Measurements from ENCODE around the gene CDK17.
A peak's percentile ranks its signal among the peaks of the same experiment; 100 is the strongest.

CDK17 gene

GRCh38 chr12:96237465-96238077 lies 162.7 kb downstream of the CDK17 start:
- peak; percentile 81 for DNase-seq (ENCODE audit: low spot score)

DNA sequence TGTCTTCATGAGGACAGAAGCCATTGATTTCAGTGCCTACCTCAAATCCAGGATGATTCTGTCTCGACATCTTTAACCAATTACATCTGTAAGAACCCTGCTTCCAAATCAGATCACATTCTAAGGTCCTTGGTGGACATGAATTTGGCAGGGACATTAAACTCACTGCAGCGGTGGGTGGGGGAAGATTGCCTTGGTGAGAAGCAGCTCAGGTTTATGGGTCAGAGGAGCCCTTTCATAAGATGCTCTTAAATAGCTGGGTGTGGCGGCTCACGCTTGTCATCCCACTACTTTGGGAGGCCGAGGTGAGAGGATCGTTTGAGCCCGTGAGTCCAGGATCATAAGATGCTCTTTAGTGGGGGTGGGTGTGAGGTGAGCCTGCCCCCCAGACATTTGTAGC lies 163.2 kb downstream of the CDK17 start:
- DNase-seq (ENCODE audit: low spot score), result no peak

GRCh38 chr12:96236221-96236822 lies 163.9 kb downstream of the CDK17 start:
- peak; percentile 45 for DNase-seq (ENCODE audit: low spot score)

DNA sequence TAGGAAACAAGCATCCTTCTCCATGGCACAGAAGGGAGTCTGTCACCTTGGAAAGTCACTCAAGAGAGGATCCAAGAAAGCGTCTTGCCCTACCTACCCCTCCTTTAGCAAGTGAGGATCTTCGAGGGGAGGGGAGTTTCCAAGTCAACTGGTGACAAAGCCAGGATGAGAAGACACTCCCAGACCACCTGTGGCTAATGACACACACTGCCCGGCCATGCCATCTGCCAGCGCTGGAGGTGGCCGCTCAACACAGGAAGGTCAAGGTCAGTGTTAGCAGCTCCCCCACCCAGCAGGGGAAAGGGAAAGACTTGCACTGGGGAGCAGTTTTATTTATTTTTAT lies 164.8 kb downstream of the CDK17 start:
- no peak for DNase-seq (ENCODE audit: low spot score)

DNA sequence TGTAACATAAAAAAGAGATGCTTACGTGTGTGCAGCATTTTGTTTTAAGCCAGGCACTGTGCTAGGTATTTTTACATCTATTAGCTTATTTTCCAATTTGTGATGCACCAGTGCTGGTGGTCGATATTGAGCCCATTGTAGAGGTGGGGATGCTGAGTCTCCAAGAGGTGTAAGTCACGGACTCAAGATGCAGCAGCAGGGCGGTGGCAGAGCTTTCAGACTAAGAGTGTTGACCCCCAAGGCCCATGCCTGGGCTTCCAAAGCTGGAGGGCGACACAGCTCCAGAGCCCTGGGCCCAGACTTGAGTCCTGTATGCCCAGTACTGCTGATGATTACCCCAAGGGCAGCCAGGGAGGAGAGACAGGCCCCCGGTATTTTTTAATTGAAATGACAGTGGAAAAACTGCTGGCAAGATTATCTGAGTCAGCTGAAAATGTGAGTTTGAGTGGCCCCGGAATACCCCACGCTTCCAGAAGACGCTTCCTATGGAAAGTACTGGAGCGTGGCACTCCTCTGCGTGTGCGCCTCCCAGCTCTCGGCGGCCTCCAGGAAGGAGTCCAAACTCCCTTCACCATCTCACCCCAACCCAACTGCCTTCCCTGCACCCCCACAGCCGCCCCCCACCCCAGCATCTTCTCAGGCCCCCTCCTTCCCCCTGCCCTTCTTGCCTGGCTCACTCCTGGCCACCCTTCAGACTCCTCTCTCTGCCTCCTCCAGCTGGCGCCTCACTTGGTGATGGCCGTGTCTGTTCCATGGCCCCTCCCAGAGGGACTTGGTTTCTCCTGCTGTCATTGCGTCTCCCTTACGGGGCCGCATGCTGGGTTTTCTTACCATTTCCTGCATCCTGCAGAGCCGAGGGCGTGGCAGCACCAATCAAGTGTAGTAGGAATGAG lies 165.4 kb downstream of the CDK17 start:
- DNase-seq (ENCODE audit: low spot score), result no peak

DNA sequence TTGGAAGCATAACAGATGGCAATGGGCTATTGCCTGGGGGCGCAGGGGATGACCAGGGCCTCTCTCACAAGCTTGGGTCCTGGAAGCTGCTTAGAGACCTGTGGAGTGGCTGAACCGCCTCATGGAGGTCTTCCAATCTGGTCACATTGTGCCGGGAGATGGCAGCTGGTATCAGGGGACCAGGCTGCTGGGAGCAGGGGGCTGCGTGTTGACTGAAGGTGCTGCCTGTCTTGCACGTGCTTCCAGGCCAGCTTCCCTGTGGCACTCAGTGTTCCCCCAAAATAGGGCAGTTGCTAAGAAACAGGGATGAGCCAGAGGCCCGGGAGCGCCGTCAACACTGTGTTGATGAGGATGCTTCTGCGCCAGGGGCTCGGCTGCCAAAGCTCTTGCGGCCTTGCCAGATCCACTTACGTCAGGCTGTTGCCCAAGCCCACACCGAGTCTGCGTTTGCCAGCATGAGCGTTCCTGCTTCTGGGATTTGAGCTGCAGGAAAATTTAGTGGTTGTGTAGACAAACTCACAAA lies 166.2 kb downstream of the CDK17 start:
- peak; percentile 95 for DNase-seq (ENCODE audit: low spot score)

GRCh38 chr12:96233168-96233567 lies 167.1 kb downstream of the CDK17 start:
- DNase-seq (ENCODE audit: low spot score), result no peak

DNA sequence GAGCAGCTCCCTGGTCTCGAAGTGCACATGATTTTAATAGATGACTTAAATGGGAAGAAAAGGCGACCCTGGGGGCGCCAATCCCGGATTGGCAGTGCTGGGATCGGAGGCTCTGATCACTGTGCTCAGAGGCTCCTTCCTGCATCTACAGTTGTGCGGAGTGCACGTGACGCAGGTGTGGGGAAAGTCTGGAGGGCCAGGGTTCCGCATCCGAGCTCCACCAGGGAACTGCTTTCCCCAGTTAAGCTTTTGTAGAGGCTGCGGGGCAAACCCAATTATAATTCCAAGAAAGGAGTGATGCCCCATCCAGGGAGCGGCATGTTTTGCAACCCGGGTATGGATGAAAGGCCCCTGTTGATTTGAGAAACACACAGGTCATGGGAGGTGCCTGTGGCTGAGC lies 169.6 kb downstream of the CDK17 start:
- DNase-seq (ENCODE audit: low spot score), result no peak

- no peak for DNase-seq (ENCODE audit: low spot score)
Observed at GRCh38 chr12:96228566-96229248, 171.5 kb downstream of the CDK17 start.
